ENCODE results near the gene TATDN3. TPM values are rescaled to one million over a fixed set of nuclear protein-coding genes. Genes with fewer than 3 reads are reported as not detected.

Gene TATDN3, protein sequence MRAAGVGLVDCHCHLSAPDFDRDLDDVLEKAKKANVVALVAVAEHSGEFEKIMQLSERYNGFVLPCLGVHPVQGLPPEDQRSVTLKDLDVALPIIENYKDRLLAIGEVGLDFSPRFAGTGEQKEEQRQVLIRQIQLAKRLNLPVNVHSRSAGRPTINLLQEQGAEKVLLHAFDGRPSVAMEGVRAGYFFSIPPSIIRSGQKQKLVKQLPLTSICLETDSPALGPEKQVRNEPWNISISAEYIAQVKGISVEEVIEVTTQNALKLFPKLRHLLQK
- total RNA-seq (10 to 100 TPM; 20.7 to 38.8 (median 26.5) TPM), polyA plus RNA-seq (10 to 100 TPM; 12.9 to 23.4 TPM)
- long read RNA-seq, donor 1, transcript TATDN3-202 (10 exons, 2,389 nt) = minor isoform, 14 of 51 reads
- long read RNA-seq, donor 1, transcript TATDN3-201 (10 exons, 2,321 nt) = major isoform, 26 of 51 reads
- long read RNA-seq, donor 1, partial matches to known transcripts = 2 of 51 reads
- long read RNA-seq, donor 1, other reads (novel, unspliced or antisense) = 6 of 51 reads
- long read RNA-seq, donor 2, transcript TATDN3-202 (10 exons, 2,389 nt) = major isoform, 35 of 80 reads
- long read RNA-seq, donor 2, transcript TATDN3-201 (10 exons, 2,321 nt) = minor isoform, 33 of 80 reads
- long read RNA-seq, donor 2, partial matches to known transcripts = 2 of 80 reads
- long read RNA-seq, donor 2, other reads (novel, unspliced or antisense) = 4 of 80 reads
- long read RNA-seq, donor 3, transcript TATDN3-202 (10 exons, 2,389 nt) = major isoform, 59 of 143 reads
- long read RNA-seq, donor 3, transcript TATDN3-201 (10 exons, 2,321 nt) = minor isoform, 55 of 143 reads
- long read RNA-seq, donor 3, transcript TATDN3-214 (10 exons, 1,381 nt) = minor isoform, 7 of 143 reads
- long read RNA-seq, donor 3, partial matches to known transcripts = 1 of 143 reads
- long read RNA-seq, donor 3, other reads (novel, unspliced or antisense) = 14 of 143 reads

DNA sequence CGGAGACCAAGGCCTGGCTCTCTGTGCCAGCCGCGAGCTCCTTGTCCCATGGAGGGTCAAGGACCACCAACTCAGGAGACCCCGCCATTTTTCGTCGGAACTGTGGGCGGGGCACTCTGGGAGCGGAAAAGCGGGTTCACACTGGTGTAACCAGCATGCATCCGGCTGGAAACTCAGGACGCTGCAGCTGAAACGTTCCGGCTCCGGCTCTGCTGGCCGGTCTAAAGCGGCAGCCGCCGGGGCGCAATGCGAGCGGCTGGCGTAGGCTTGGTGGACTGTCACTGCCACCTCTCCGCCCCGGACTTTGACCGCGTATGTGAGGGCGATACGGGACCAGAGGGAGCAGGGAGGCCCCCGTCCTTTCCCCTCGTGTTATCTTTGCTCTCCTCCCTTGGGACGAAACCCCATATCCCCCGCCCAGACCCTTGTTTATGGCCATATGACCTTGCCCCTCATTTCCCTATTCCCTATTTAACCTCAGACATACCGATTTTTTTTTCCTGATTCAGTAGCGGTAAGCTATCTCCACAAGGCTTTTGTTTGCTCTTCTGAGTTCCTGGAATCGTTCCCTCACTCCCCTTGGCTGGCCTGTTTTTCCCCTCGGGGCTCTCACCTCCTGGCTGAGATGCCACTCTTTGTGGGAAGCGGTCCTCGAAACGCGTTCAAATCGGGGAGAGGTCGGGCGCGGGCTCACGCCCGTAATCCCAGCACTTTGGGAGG, at the start of gene TATDN3, which contains the start of gene NSL1:
Gene TATDN3, plus strand, starts transcription at position 219 of the 720 bp plus-strand sequence. Its CDS starts 28 bp downstream, at position 247.
Gene NSL1, minus strand, starts transcription at position 102 of the 720 bp plus-strand sequence. Its CDS starts 14 bp downstream, at position 88.
- peak within 1 kb of the TSS; percentile 71 to 99 (median 95) for H3K27ac ChIP-seq
- peak within 1 kb of the TSS; percentile 72 to 99 (median 85) for H3K4me3 ChIP-seq
- H3K4me1 ChIP-seq = peaks cover 0 to 61% (median 30%) of the 10 kb centered on the region in 9 donors
- H3K27me3 ChIP-seq = no peaks in the 10 kb centered on the region
- DNase-seq = peak; percentile 91 to 94
- 0% methylated on average over 46 of the region's 46 CpGs for WGBS, 2 donors
- H3K9me3 ChIP-seq = no peaks in the 10 kb centered on the region
- H3K36me3 ChIP-seq = peaks cover 0 to 26% (median 3%) of the 10 kb centered on the region in 9 donors
- peak; percentile 93 to 98 (median 96) for ATAC-seq
- TF ChIP-seq, protein P1, sequence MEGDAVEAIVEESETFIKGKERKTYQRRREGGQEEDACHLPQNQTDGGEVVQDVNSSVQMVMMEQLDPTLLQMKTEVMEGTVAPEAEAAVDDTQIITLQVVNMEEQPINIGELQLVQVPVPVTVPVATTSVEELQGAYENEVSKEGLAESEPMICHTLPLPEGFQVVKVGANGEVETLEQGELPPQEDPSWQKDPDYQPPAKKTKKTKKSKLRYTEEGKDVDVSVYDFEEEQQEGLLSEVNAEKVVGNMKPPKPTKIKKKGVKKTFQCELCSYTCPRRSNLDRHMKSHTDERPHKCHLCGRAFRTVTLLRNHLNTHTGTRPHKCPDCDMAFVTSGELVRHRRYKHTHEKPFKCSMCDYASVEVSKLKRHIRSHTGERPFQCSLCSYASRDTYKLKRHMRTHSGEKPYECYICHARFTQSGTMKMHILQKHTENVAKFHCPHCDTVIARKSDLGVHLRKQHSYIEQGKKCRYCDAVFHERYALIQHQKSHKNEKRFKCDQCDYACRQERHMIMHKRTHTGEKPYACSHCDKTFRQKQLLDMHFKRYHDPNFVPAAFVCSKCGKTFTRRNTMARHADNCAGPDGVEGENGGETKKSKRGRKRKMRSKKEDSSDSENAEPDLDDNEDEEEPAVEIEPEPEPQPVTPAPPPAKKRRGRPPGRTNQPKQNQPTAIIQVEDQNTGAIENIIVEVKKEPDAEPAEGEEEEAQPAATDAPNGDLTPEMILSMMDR (IDR thresholded peaks at IDR 0.05) = peak in 1 of 9 donors; percentile 15
- intact Hi-C loops (cut with DNase I) = loop anchor here in 1 of 10 donors (5.0 kb wide), 1 partner anchor 65 kb away; the partner anchor contains the start of gene FLVCR1

DNA sequence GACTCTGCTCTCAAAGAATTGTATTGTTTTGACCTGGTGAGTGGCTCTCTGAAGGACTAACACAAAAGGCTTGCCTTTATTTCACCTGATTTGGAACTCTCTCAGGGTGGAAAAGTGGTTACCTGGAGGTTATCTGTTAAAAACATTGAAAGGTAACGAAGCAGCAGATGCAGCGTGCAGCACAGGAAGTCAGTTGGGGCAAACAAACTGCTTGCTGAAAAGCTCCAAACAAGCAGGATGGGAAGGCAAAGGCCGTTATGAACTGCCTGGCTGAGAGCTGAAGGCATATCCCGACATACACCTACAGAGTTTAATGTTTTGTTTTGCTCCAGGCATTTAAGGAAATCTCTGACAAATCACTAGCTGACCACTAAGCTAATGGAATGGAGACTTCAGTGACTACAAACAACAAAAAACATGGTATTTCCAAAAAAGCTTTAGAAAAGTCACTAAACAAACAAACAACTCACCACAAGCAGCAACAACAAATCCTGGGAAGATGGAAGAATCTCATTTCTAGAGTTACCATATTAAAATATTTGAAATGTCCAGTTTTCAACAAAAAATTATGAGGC, 47.7 kb upstream of the TATDN3 start:
- ATAC-seq (no peak), DNase-seq (no peak)
- intact Hi-C loops (cut with DNase I) = no loop called here
- no peaks in the 10 kb centered on the region for H3K27me3 ChIP-seq
- 87 to 88% methylated on average over 4 of the region's 4 CpGs for WGBS, 2 donors
- H3K4me3 ChIP-seq = no peak overlapping the region
- no peaks in the 10 kb centered on the region for H3K4me1 ChIP-seq
- H3K36me3 ChIP-seq = peaks cover 0 to 8% (median 0%) of the 10 kb centered on the region in 9 donors
- no peak overlapping the region for H3K27ac ChIP-seq
- peaks cover 0 to 5% (median 0%) of the 10 kb centered on the region in 11 donors for H3K9me3 ChIP-seq
- TF ChIP-seq, protein P1 (IDR thresholded peaks at IDR 0.05) = no peak

DNA sequence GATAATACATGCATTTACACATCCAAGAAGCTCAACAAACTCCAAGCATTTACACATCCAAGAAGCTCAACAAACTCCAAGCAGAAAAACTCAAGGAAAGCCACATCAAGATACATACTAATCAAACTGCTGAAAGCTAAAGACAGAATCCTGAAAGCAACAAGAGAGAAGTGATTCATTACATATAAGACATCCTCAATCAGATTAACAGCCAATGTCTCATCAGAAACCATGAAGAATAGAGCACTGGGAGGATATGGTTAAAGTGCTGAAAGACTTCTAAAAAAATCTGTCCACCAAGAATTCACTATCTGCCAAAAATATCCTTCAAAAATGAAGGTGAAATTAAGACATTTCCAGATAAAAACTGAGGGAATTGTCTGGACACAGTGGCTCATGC, 46.4 kb upstream of the TATDN3 start:
- intact Hi-C loops (cut with DNase I) = loop anchor here in 1 of 10 donors (5.0 kb wide), 1 partner anchor 37 kb away; no protein-coding TSS in a partner anchor
- peaks cover 0 to 10% (median 9%) of the 10 kb centered on the region in 9 donors for H3K4me1 ChIP-seq
- no peak overlapping the region for H3K4me3 ChIP-seq
- H3K9me3 ChIP-seq = peaks cover 0 to 5% (median 0%) of the 10 kb centered on the region in 11 donors
- TF ChIP-seq, protein P1 (IDR thresholded peaks at IDR 0.05) = no peak
- H3K36me3 ChIP-seq = peaks cover 0 to 8% (median 0%) of the 10 kb centered on the region in 9 donors
- DNase-seq = no peak
- no peak for ATAC-seq
- no peak overlapping the region for H3K27ac ChIP-seq
- no peaks in the 10 kb centered on the region for H3K27me3 ChIP-seq
